ENCODE data around the gene KIF5A. TPM values are rescaled to one million over a fixed set of nuclear protein-coding genes. Genes with fewer than 3 reads are reported as not detected.
"Not testable (repeated sequence)": the region's sequence is repeated elsewhere in the genome, so short reads cannot be mapped to it uniquely, and the experiment has no call there.

Gene KIF5A
- total RNA-seq, 4 donors from 2014 or later: 0.35 to 2.5 (median 1.4) TPM

GRCh38 chr12:57583008-57583831, 33.4 kb downstream of the KIF5A start:
- peak in 2 of 3 donors; percentile 72 to 87 for DNase-seq
- no peaks in the 10 kb centered on the region for H3K4me1 ChIP-seq
- no peak overlapping the region for H3K4me3 ChIP-seq
- H3K36me3 ChIP-seq: no peaks in the 10 kb centered on the region
- no peak overlapping the region for H3K27ac ChIP-seq
- TF ChIP-seq POLR2A (IDR thresholded peaks at IDR 0.05): no peak
- peak; percentile 91 to 97 (median 94) for TF ChIP-seq CTCF (IDR thresholded peaks at IDR 0.05)
- H3K9me3 ChIP-seq: no peaks in the 10 kb centered on the region
- H3K27me3 ChIP-seq: no peaks in the 10 kb centered on the region

GRCh38 chr12:57584050-57584449, 34.2 kb downstream of the KIF5A start:
- H3K9me3 ChIP-seq: no peaks in the 10 kb centered on the region
- no peaks in the 10 kb centered on the region for H3K36me3 ChIP-seq
- H3K4me1 ChIP-seq: no peaks in the 10 kb centered on the region
- no peak overlapping the region for H3K4me3 ChIP-seq
- no peak overlapping the region for H3K27ac ChIP-seq
- DNase-seq: no peak
- no peaks in the 10 kb centered on the region for H3K27me3 ChIP-seq
- no peak for TF ChIP-seq POLR2A (IDR thresholded peaks at IDR 0.05)
- no peak for TF ChIP-seq CTCF (IDR thresholded peaks at IDR 0.05)

DNA sequence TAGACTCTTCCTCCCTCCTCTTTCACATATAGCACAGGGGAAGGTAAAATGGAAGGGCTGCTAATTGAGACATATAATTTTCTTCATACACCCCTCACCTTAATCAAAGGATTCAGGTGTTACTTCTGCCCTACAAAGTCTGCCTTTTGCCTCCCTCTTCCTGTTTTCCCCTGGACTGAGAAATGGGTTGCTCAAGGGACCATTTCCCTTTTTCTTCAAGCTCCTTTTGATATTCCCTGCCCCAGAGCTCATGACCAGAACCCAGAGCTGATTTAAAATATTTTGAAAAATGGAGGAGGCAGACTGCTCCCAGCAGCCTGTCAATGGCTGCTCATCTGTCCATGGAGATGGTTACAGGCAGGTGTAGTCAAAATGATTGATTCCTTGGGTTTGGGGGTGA, 34.8 kb downstream of the KIF5A start:
- TF ChIP-seq POLR2A (IDR thresholded peaks at IDR 0.05): no peak
- Histone ChIP-seq H3K9me3 (no peaks in the 10 kb centered on the region), H3K36me3 (no peaks in the 10 kb centered on the region), H3K4me3 (no peak overlapping the region), H3K27ac (no peak overlapping the region), H3K4me1 (no peaks in the 10 kb centered on the region), H3K27me3 (no peaks in the 10 kb centered on the region)
- DNase-seq: no peak

GRCh38 chr12:57585156-57585555, 35.3 kb downstream of the KIF5A start:
- Histone ChIP-seq H3K27ac (no peak overlapping the region), H3K4me3 (no peak overlapping the region), H3K36me3 (no peaks in the 10 kb centered on the region), H3K27me3 (no peaks in the 10 kb centered on the region), H3K4me1 (peaks cover 0 to under 1% (median 0%) of the 10 kb centered on the region in 4 donors), H3K9me3 (no peaks in the 10 kb centered on the region)
- no peak for DNase-seq
- no peak for TF ChIP-seq CTCF (IDR thresholded peaks at IDR 0.05)
- no peak for TF ChIP-seq POLR2A (IDR thresholded peaks at IDR 0.05)

GRCh38 chr12:57586128-57586527, 36.3 kb downstream of the KIF5A start:
- TF ChIP-seq POLR2A (IDR thresholded peaks at IDR 0.05) (no peak), CTCF (IDR thresholded peaks at IDR 0.05) (no peak)
- H3K4me3 ChIP-seq: no peak overlapping the region
- no peaks in the 10 kb centered on the region for H3K36me3 ChIP-seq
- no peak overlapping the region for H3K27ac ChIP-seq
- H3K9me3 ChIP-seq: no peaks in the 10 kb centered on the region
- peaks cover 0 to 4% (median 2%) of the 10 kb centered on the region in 4 donors for H3K4me1 ChIP-seq
- no peak for DNase-seq
- no peaks in the 10 kb centered on the region for H3K27me3 ChIP-seq

DNA sequence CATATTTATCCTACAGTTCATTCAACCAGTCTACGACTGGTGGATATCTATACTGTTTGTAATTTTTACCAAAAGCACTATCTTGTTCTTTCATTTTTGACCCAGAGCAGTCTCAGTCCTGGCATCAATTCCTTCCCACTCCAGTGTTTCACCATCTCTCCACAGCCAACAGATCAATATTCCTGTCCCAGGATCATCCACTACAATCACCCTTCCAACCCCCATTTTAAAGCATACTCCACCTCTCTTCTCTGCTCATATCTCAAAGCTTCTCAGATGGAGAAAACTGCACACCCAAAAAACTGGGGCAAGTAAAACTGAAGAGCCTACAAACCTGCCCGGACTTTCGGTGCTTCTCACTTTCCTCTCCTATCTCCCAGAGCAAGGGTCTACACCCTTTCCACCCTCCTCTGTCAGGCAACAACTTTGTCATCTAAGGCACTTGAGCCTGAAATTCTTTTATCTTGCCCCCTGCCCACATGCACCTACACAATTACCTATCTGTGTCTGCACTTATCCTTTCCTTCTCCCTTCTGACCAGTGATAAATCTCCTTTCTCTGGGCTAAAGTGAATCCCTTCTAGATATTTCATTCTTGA, 37.1 kb downstream of the KIF5A start:
- no peaks in the 10 kb centered on the region for H3K9me3 ChIP-seq
- no peak overlapping the region for H3K4me3 ChIP-seq
- no peaks in the 10 kb centered on the region for H3K36me3 ChIP-seq
- H3K4me1 ChIP-seq: peaks cover 0 to 8% (median 2%) of the 10 kb centered on the region in 4 donors
- TF ChIP-seq CTCF (IDR thresholded peaks at IDR 0.05) (no peak), POLR2A (IDR thresholded peaks at IDR 0.05) (no peak)
- no peak for DNase-seq
- no peak overlapping the region for H3K27ac ChIP-seq
- H3K27me3 ChIP-seq: no peaks in the 10 kb centered on the region

- peaks cover 0 to 17% (median 2%) of the 10 kb centered on the region in 4 donors for H3K4me1 ChIP-seq
- not testable (repeated sequence) for H3K27ac ChIP-seq, H3K4me3 ChIP-seq, H3K36me3 ChIP-seq, H3K9me3 ChIP-seq, DNase-seq, H3K27me3 ChIP-seq
Measured at GRCh38 chr12:57588951-57589610, 39.2 kb downstream of the KIF5A start.

All from Peyer's patch (tissue), 4 donors.